Stimulated activated CD4-positive, alpha-beta T cell treated with anti-CD3 and anti-CD28 coated beads, Interleukin-12 subunit alpha, Interleukin-12 subunit beta, amount 100 ng/mL, for 24 hours (primary cell): Measurements from ENCODE around the gene GTF2B.
"Not testable (repeated sequence)": the region's sequence is repeated elsewhere in the genome, so short reads cannot be mapped to it uniquely, and the experiment has no call there.

Experiments
- DNase-seq, 2 experiments: peaks; one replicate each; pipeline ENCODE4 v3.0.0-alpha.2; 2020; ENCODE audit warnings: low read depth in 2 of 2

GTF2B gene

GRCh38 chr1:88883156-88883555 lies 8.2 kb downstream of the GTF2B start:
- no peak for DNase-seq

- not testable (repeated sequence) for DNase-seq
Observed at GRCh38 chr1:88880717-88881116, 10.7 kb downstream of the GTF2B start.

GRCh38 chr1:88878731-88879130 lies 12.6 kb downstream of the GTF2B start:
- no peak for DNase-seq

GRCh38 chr1:88877911-88878310 lies 13.5 kb downstream of the GTF2B start:
- no peak for DNase-seq

- no peak for DNase-seq
Observed at GRCh38 chr1:88877382-88877825, 14.0 kb downstream of the GTF2B start.

GRCh38 chr1:88876573-88877365 lies 14.6 kb downstream of the GTF2B start:
- no peak for DNase-seq

- no peak for DNase-seq
Observed at GRCh38 chr1:88875595-88875994, 15.8 kb downstream of the GTF2B start.

GRCh38 chr1:88873737-88874349 lies 17.5 kb downstream of the GTF2B start:
- no peak for DNase-seq

GRCh38 chr1:88869644-88870043 lies 21.7 kb downstream of the GTF2B start:
- DNase-seq: not testable (repeated sequence)

GRCh38 chr1:88867743-88868521 lies 23.4 kb downstream of the GTF2B start:
- no peak for DNase-seq

GRCh38 chr1:88851303-88852063 lies 39.9 kb downstream of the GTF2B start:
- no peak for DNase-seq

GRCh38 chr1:88847643-88848042 lies 43.7 kb downstream of the GTF2B start:
- DNase-seq: no peak

- DNase-seq: no peak
Observed at GRCh38 chr1:88825721-88826120, 65.6 kb downstream of the GTF2B start.

GRCh38 chr1:88819642-88820041 lies 71.7 kb downstream of the GTF2B start:
- not testable (repeated sequence) for DNase-seq

GRCh38 chr1:88813471-88813870 lies 77.9 kb downstream of the GTF2B start:
- DNase-seq: no peak

GRCh38 chr1:88812366-88812765 lies 79.0 kb downstream of the GTF2B start:
- no peak for DNase-seq

GRCh38 chr1:88803444-88803843 lies 87.9 kb downstream of the GTF2B start:
- no peak for DNase-seq

GRCh38 chr1:88802950-88803349 lies 88.4 kb downstream of the GTF2B start:
- DNase-seq: no peak
